Panc1 (cell line): ENCODE measurements around the gene PLEKHO2. TPM values are rescaled to one million over a fixed set of nuclear protein-coding genes. Genes with fewer than 3 reads are reported as not detected.
A peak's percentile ranks its signal among the peaks of the same experiment; 100 is the strongest.

Experiments
- ATAC-seq: fragments of 200-7000 bp; cut with Tn5 transposase; 2 replicates; pipeline ENCODE4 v1.9.1; 2020; ENCODE audit warnings: mild to moderate bottlenecking, moderate library complexity
- BruUV-seq: library from RNA; stranded (reverse); fragments of 400-500 nt; replicated peaks from 2 replicates; lab custom pipeline; 2021; lab: Mats Ljungman, UMichigan
- CTCF ChIA-PET: fragments of 300-600 bp; sonication (Branson Sonifier 250); formaldehyde crosslinking; loops from one replicate; lab custom pipeline; 2022; ENCODE audit warnings: antibody characterized with exemption; lab: Charles Lee
- POLR2A ChIA-PET: fragments of 300-600 bp; sonication (Branson Sonifier 250); formaldehyde crosslinking; loops from one replicate; lab custom pipeline; 2022; ENCODE audit warnings: antibody characterized with exemption; lab: Charles Lee
- DNase-seq: peaks from one replicate; pipeline ENCODE4 v3.0.0-alpha.2; 2010; ENCODE audit warnings: low read depth, low spot score
- H3K27ac ChIP-seq: 2 replicates; pipeline ENCODE4 v1.5.1; 2011; ENCODE audit warnings: mild to moderate bottlenecking, low read length, inconsistent platforms
- H3K27me3 ChIP-seq: fragments of 200-500 bp; sonication (Bioruptor generic); 2 replicates; pipeline ENCODE4 v1.6.0; 2014; ENCODE audit warnings: low read length, inconsistent platforms; ENCODE audit not compliant: control insufficient read depth, insufficient read depth
- H3K36me3 ChIP-seq: fragments of 200-500 bp; sonication (Bioruptor generic); 2 replicates; pipeline ENCODE4 v1.5.1; 2014; ENCODE audit warnings: inconsistent platforms, mild to moderate bottlenecking, low read length, moderate library complexity; ENCODE audit not compliant: control insufficient read depth, insufficient read depth
- H3K4me1 ChIP-seq: 2 replicates; pipeline ENCODE4 v1.5.1; 2011; ENCODE audit warnings: inconsistent platforms, mild to moderate bottlenecking, low read length, moderate library complexity; ENCODE audit not compliant: control insufficient read depth, insufficient read depth
- H3K4me3 ChIP-seq, 2 experiments: 2 replicates each; pipeline ENCODE4 v1.5.1; 2011 to 2012; ENCODE audit warnings: low read depth in 2 of 2, low read length in 2 of 2, mild to moderate bottlenecking in 2 of 2, inconsistent platforms in 1 of 2, moderate library complexity in 1 of 2
- H3K9me3 ChIP-seq: fragments of 200-500 bp; sonication (Bioruptor generic); 2 replicates; pipeline ENCODE4 v1.5.1; 2014; ENCODE audit warnings: low read depth, mild to moderate bottlenecking, inconsistent platforms, low read length, moderate library complexity; ENCODE audit not compliant: control insufficient read depth, insufficient read depth
- CTCF ChIP-seq: fragments of 450-650 bp; IDR thresholded peaks from 2 replicates; pipeline ENCODE4 v1.5.1; 2017; ENCODE audit warnings: mild to moderate bottlenecking
- POLR2AphosphoS5 ChIP-seq: IDR thresholded peaks from 2 replicates; pipeline ENCODE4 v1.6.1; 2012; ENCODE audit warnings: mild to moderate bottlenecking, low read depth, low read length, moderate library complexity
- REST ChIP-seq, 2 experiments: IDR thresholded peaks; 2 replicates each; pipeline ENCODE4 v1.6.1; 2011 to 2012; ENCODE audit warnings: low read depth in 2 of 2, control low read depth in 1 of 2, low read length in 1 of 2, mild to moderate bottlenecking in 1 of 2, moderate library complexity in 1 of 2; ENCODE audit not compliant: insufficient read depth in 1 of 2
- SIN3A ChIP-seq: IDR thresholded peaks from 2 replicates; pipeline ENCODE4 v1.6.1; 2012; ENCODE audit warnings: low read depth, mild to moderate bottlenecking, low read length, moderate library complexity, borderline replicate concordance; ENCODE audit not compliant: insufficient read depth
- TCF7L2 ChIP-seq: IDR thresholded peaks from 2 replicates; pipeline ENCODE4 v1.6.1; 2011; ENCODE audit warnings: mild to moderate bottlenecking, low read depth, low read length, inconsistent platforms
- in situ Hi-C: cut with HindIII; loops from 2 replicates; pipeline ENCODE4 v1.10.0; 2016; ENCODE audit warnings: low sequenced_read_pairs, low pct_unique_long_range_greater_than_20kb
- intact Hi-C: fragments of 100-400 bp; cut with micrococcal nuclease; formaldehyde crosslinking; loops from one replicate; pipeline ENCODE4 v1.10.0; 2022; ENCODE audit not compliant: unreplicated experiment
- total RNA-seq: library from RNA; stranded (reverse); gene quantifications from one replicate; pipeline ENCODE4 v1.2.1, GENCODE V29; 2021; ENCODE audit not compliant: unreplicated experiment

The PLEKHO2 gene
- total RNA-seq, 1 experiment from 2014 or later = 11.1 TPM

- Histone ChIP-seq H3K36me3 (no peaks in the 10 kb centered on the region), H3K27me3 (no peaks in the 10 kb centered on the region), H3K4me3 (no peak overlapping the region), H3K9me3 (no peaks in the 10 kb centered on the region), H3K27ac (0 out of 2 replicates have a peak overlapping the region, but pooled peaks have one; percentile 66), H3K4me1 (peaks cover 24% of the 10 kb centered on the region)
- ATAC-seq (no peak), DNase-seq (no peak)
- BruUV-seq = no TSS peak
- intact Hi-C loops (no loop called here), in situ Hi-C loops (no loop called here)
- no peak for TF ChIP-seq CTCF
- TF ChIP-seq SIN3A = no peak
- no peak for TF ChIP-seq POLR2AphosphoS5
- TF ChIP-seq TCF7L2 = no peak
- no peak for TF ChIP-seq REST (IDR thresholded peaks at IDR 0.05; ENCODE audit: insufficient read depth in 1 of 2, low read depth in 2 of 2, low read length in 1 of 2)
- ChIA-PET POLR2A (no interaction called here), CTCF (interaction anchor here (0.6 kb wide), 1 partner anchor 136 kb away, joined by 10 read pairs; no protein-coding TSS in a partner anchor)
These were observed 52.8 kb downstream of the PLEKHO2 start for GRCh38 chr15:64894395-64895056.

DNA sequence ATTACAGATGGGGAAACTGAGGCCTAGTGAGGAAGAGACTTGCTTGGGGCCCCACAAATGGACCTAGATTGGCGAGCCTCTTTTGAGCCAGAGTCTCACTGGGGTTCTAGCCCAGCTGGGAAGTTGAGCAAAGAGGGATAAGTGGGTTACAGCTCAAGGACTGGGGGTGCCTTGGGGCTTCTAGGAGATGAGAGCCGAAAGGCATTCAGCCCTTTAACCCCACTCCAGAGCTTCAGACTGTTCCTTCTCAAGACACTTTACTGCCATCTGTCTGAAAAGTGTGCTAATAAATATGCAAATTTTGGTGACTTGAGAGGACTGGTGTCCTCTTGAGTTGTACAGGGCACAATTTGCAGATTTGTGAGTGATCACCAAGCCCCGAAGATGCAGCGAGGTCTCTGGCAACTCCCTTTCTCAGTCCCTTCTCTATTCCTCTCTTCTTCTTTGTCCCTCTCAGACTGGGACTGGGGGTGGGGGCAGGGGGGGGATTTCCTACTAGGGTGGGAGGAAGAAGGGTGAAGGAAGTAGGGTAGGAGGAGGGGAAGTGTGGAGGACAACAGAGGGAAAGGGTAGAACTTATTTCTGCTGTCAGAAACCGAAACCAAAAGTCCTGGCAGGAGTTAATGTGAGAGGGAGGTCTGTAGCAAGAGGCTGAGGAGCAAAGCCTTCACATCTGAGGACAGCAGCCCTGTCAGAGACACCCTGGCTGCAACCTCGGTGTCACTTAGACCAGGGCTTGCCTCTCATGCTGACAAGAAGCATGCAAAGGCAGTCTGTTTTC, 53.8 kb downstream of the PLEKHO2 start:
- no peak for TF ChIP-seq TCF7L2
- TF ChIP-seq CTCF = no peak
- Histone ChIP-seq H3K4me3 (peak overlapping the region; percentile 19 to 38), H3K27ac (peak overlapping the region; percentile 66), H3K27me3 (no peaks in the 10 kb centered on the region), H3K4me1 (peaks cover 24% of the 10 kb centered on the region), H3K9me3 (no peaks in the 10 kb centered on the region), H3K36me3 (no peaks in the 10 kb centered on the region)
- ATAC-seq (peak; percentile 53), DNase-seq (no peak)
- in situ Hi-C loops = no loop called here
- ChIA-PET CTCF (interaction anchor here (0.6 kb wide), 1 partner anchor 137 kb away, joined by 10 read pairs; no protein-coding TSS in a partner anchor), POLR2A (interaction anchor here (0.6 kb wide), 1 partner anchor 24 kb away, joined by 5 read pairs; no protein-coding TSS in a partner anchor)
- BruUV-seq = no TSS peak
- intact Hi-C loops = no loop called here
